Pulmonary artery endothelial cell (primary cell): Measurements from ENCODE around the gene ZBTB37. TPM values are rescaled to one million over a fixed set of nuclear protein-coding genes. Genes with fewer than 3 reads are reported as not detected.
"Not testable (repeated sequence)": the region's sequence is repeated elsewhere in the genome, so short reads cannot be mapped to it uniquely, and the experiment has no call there.

Experiments
- DNase-seq: peaks from one replicate; pipeline ENCODE4 v3.0.0-alpha.2; 2011; ENCODE audit warnings: low read depth, low spot score
- total RNA-seq: library from RNA; depleted of rRNA; stranded (reverse); fragments of >200 nt; gene quantifications from 2 replicates; pipeline ENCODE4 v1.2.3, GENCODE V29; 2014

ZBTB37 gene
- total RNA-seq, 1 donor from 2014 or later: 3.6 TPM

DNA sequence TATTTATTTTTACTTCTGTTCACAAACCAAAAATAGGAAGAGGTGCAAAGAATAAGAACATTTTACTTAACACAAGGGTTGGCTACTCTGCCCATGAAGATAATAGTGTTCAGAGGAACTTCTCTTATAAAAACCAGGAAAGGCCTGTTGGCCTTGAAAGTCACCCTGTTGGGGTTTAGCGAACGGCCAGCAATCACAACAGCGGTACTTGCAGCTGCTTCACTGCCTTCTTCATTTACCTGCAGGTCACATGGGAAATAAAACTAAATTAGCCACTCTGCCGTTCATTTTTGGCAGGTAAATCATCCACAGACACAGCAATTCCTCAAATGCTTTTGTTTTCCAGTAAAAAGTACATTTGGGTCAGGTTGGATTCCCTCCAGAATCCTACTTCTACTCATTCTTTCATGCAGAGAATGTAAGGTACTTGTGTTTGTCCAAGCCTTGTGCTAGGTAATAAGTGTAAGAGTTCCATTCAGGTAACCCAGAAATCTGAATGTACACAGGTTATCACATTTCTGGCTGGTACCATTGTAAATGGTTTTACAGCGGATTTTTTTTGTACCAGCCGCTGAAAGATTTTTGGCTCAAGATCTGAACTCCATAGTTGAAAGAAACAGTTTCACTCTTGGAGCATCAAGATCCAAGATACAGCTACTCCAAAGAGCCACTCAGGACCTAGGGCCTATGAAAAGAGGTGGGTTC is 35.8 kb downstream of the ZBTB37 start:
- DNase-seq: no peak

DNA sequence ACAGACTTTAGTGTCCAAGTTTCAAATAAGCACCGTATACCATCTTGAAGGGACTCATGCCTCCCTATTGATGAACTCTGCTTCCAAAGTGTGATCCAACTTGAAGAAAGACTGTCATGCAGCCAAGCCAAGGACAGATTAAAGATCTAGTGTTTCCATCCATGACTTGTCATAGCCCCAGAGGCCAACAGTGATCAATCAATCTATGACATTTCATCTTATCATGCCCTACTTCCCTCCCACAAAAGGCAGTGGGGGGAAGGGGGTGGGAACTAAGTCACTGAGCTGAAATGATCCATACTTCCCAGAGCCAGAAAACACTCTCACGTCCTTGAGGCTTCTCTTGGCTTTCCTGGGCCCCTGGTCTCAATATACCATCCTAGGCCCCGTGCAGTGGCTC is 44.9 kb downstream of the ZBTB37 start:
- no peak for DNase-seq

GRCh38 chr1:173914366-173914871 is 46.2 kb downstream of the ZBTB37 start:
- DNase-seq: peak; percentile 5

GRCh38 chr1:173915596-173915995 is 47.4 kb downstream of the ZBTB37 start:
- no peak for DNase-seq

GRCh38 chr1:173916667-173917066 is 48.5 kb downstream of the ZBTB37 start:
- no peak for DNase-seq

- no peak for DNase-seq
Observed at GRCh38 chr1:173917149-173917548, 49.0 kb downstream of the ZBTB37 start, which contains the start of gene SERPINC1. SERPINC1 (minus strand) TSS chr1:173917327; CDS start chr1:173917259, 68 bp downstream.

DNA sequence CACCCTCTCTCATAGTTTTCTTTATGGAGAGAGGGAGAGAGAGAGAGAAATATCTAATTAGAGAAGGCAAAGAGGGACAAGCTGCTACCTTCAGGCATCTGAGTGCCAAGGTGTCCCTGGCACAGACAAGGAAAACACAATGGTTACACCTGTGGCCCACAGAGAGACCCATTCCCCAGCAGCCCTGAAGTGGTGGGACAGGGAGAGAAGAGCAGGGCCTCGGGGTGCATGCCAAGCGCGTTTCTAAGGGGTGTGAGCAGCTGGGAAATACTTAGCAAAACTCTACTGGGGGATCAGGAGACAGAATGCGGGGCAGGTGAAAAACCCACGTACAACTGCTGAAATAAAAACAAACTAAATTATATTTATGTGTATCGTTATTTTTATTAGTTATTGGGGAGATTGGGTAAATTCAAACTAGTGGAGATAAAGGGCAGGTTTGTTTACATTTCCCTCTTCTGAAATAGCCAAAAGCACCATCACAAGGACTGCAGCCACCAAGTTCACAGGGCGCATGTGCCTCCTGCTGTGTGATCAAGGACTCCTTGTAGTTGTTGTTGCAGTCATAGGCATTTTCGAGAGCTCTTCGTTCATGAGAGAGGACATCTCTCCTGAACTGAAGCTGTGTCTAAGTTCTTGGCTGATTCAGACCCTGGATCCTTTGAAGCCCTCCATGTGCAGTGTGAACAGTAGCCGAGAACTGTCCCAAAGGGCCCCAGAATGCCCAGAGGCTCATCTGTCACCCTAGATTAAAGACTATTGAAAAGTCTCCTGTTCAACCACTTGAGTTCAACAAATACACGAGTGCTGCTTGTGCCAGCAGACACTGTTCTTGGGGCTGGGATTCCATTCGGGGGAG is 49.7 kb downstream of the ZBTB37 start:
- no peak for DNase-seq

DNA sequence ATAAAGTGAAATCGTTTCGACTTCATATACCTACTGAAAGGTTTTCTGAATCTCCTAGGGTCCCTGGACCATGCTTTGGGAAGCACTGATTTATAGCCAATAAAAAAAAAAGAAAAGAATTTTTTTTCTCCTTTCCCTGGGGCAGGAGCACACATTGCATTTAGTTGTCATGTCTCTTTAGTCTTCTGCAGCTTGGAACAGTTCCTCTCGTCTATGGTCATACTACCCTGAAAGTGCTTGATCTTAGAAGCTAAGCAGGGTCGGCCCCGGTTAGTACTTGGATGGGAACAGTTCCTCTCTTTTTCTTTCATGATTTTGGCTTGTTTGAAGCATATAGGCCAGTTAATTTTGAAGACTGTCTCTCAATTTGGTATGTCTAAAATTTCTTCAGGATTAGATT is 52.7 kb downstream of the ZBTB37 start:
- DNase-seq: no peak

DNA sequence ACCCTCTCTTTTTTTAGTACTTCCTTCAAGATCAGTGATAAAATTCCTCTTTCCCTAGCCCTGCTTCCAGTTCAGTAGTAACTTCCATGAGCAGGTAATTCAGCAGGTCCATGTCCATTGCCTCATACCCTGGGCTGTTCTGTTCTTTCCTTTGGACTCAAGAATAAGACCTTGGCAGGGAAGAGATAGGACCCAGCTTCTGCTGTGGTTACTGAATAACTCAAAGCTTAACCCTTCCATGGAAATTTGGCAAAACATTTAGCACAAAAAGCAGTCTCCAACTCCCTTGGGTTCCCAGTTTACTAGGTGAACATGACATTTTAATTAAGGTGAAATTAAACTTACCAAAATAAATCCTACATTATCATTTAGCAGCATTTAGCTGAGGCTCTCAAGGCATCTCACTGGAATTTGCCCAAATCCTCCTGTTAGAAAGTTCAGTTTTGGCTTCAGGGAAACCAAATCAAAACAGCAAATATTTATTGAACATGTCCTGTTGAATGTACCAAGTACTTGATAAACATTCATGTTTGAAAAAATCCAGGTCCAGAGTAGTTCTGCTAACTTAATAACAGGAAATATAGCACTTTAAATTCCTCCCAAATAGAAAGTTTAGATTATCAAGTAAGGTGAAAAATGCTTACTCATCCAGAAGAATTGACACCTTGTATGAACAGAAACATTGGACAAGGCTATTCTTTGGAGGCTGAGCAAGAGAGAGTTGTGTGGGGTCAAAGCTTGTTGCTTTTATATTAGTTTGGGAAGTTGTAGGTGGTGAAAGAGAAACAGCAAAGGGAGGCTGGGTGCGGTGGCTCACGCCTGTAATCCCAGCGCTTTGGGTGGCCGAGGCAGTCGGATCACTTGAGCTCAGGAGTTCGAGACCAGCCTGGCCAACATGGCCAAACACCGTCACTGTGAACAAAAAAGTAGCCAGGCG is 57.4 kb downstream of the ZBTB37 start:
- no peak for DNase-seq

DNA sequence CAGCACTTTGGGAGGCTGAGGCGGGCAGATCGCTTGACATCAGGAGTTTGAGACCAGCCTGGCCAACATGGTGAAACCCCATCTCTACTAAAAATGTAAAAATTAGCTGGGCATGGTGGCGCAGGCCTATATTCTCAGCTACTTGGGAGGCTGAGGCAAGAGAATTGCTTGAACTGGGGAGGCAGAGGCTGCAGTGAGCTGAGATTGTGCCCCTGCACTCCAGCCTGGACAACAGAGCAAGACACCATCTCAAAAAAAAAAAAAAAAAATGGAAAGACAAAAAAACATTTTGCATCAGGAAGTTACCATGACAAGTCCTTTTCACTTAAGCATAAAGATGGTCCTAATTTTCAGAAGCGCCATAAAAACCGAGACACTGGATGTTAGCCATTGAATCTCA is 62.4 kb downstream of the ZBTB37 start:
- not testable (repeated sequence) for DNase-seq

DNA sequence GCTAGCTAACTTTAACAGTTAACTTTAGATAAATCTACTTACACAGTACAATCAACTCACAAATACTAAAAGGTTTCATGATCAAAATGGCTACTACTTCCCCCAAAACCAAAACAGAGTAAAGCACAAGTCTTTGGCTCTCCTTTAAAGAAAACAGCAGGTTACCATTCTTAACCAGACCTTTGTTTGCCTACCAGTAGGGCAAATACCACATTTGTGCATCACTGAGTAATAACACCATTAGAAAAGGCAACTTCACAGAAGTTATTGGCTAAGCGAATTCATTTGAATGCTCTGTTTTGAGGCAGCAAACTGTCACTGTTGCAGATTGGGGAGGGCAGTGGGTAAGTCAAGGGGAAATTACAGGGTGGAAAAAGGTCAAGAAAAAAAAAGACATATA is 66.3 kb downstream of the ZBTB37 start:
- no peak for DNase-seq

GRCh38 chr1:173937062-173937461 is 68.9 kb downstream of the ZBTB37 start:
- no peak for DNase-seq

- DNase-seq: no peak
Observed at GRCh38 chr1:173946380-173946921, 78.3 kb downstream of the ZBTB37 start.

- no peak for DNase-seq
Observed at GRCh38 chr1:173948594-173948993, 80.4 kb downstream of the ZBTB37 start.

Other genes with a start within 250 kb of the ZBTB37 start
- gene TEX50, start 233.0 kb upstream of the ZBTB37 start, total RNA-seq: not detected in 2 replicates
- gene ANKRD45, start 198.5 kb upstream of the ZBTB37 start, total RNA-seq: 0.20 and 0.49 TPM in 2 replicates
- gene KLHL20, start 153.4 kb upstream of the ZBTB37 start, total RNA-seq: 34.1 and 48.8 TPM in 2 replicates
- 18.7 and 34.6 TPM in 2 replicates for gene DARS2, start 43.7 kb upstream of the ZBTB37 start, total RNA-seq
- gene CENPL, start 43.5 kb upstream of the ZBTB37 start, total RNA-seq: 17.5 and 35.8 TPM in 2 replicates
- 244 and 416 TPM in 2 replicates for gene GAS5, start 391 bp upstream of the ZBTB37 start, total RNA-seq
- 0.14 TPM in 1 of 2 replicates, not detected in the other for gene SERPINC1, start 48.9 kb downstream of the ZBTB37 start, total RNA-seq
- gene RC3H1, start 154.0 kb downstream of the ZBTB37 start, total RNA-seq: 15.9 and 25.6 TPM in 2 replicates